GM23338 (cell line): ENCODE data around the gene SIRPG. TPM values are rescaled to one million over a fixed set of nuclear protein-coding genes. Genes with fewer than 3 reads are reported as not detected.

Source experiments
- ATAC-seq: fragments of 200-7000 bp; cut with Tn5 transposase; 3 replicates; pipeline ENCODE4 v1.9.1; 2020
- DNase-seq: peaks from one replicate; pipeline ENCODE4 v3.0.0-alpha.2; 2015; ENCODE audit warnings: low spot score
- H2AFZ ChIP-seq: fragments of 200-600 bp; sonication (generic); 2 replicates; pipeline ENCODE4 v1.8.0; 2016; ENCODE audit warnings: antibody characterized with exemption, mild to moderate bottlenecking, moderate library complexity
- H3F3A ChIP-seq: fragments of 200-600 bp; sonication (generic); replicated peaks from 2 replicates; pipeline ENCODE4 v1.8.0; 2017; ENCODE audit warnings: antibody characterized with exemption, mixed run types, low read depth
- H3K27ac ChIP-seq: fragments of 200-600 bp; sonication (generic); 2 replicates; pipeline ENCODE4 v1.6.1; 2016; ENCODE audit warnings: low read depth
- H3K27me3 ChIP-seq: fragments of 200-600 bp; sonication (generic); 2 replicates; pipeline ENCODE4 v1.8.0; 2016; ENCODE audit warnings: mild to moderate bottlenecking, mixed run types, moderate library complexity; ENCODE audit not compliant: insufficient read depth
- H3K36me3 ChIP-seq: fragments of 200-600 bp; sonication (generic); 2 replicates; pipeline ENCODE4 v1.8.0; 2016; ENCODE audit warnings: mild to moderate bottlenecking; ENCODE audit not compliant: insufficient read depth
- H3K4me1 ChIP-seq: fragments of 200-600 bp; sonication (generic); 2 replicates; pipeline ENCODE4 v1.8.0; 2016; ENCODE audit warnings: mild to moderate bottlenecking, moderate library complexity; ENCODE audit not compliant: insufficient read depth
- H3K4me2 ChIP-seq: fragments of 200-600 bp; sonication (generic); 2 replicates; pipeline ENCODE4 v1.7.1; 2017; ENCODE audit warnings: mixed run types
- H3K4me3 ChIP-seq: fragments of 200-600 bp; sonication (generic); 2 replicates; pipeline ENCODE4 v1.6.1; 2016; ENCODE audit warnings: mixed run types
- H3K79me2 ChIP-seq: fragments of 200-600 bp; sonication (generic); replicated peaks from 2 replicates; pipeline ENCODE4 v1.8.0; 2017; ENCODE audit warnings: mild to moderate bottlenecking; ENCODE audit not compliant: insufficient read depth
- H3K9me2 ChIP-seq: fragments of 200-600 bp; sonication (generic); 2 replicates; pipeline ENCODE4 v1.8.0; 2017; ENCODE audit not compliant: insufficient read depth
- H4K20me1 ChIP-seq: fragments of 200-600 bp; sonication (generic); replicated peaks from 2 replicates; pipeline ENCODE4 v1.8.0; 2017; ENCODE audit warnings: mild to moderate bottlenecking; ENCODE audit not compliant: insufficient read depth
- H3K27ac Mint-ChIP-seq: 2 replicates; pipeline ENCODE4 v1.8.0; 2020; ENCODE audit warnings: inconsistent platforms, mild to moderate bottlenecking, moderate library complexity, mixed read lengths
- H3K27me3 Mint-ChIP-seq: 3 replicates; pipeline ENCODE4 v1.8.0; 2022; ENCODE audit warnings: low read depth, mild to moderate bottlenecking, moderate library complexity, mixed read lengths, inconsistent platforms; ENCODE audit not compliant: insufficient read depth, poor library complexity
- H3K36me3 Mint-ChIP-seq: 3 replicates; pipeline ENCODE4 v1.8.0; 2021; ENCODE audit warnings: low read depth, mild to moderate bottlenecking, inconsistent platforms, moderate library complexity, mixed read lengths
- H3K4me1 Mint-ChIP-seq: 3 replicates; pipeline ENCODE4 v1.8.0; 2020; ENCODE audit warnings: mild to moderate bottlenecking, inconsistent platforms, mixed read lengths
- H3K4me3 Mint-ChIP-seq: 3 replicates; pipeline ENCODE4 v1.8.0; 2021; ENCODE audit warnings: moderate library complexity, mild to moderate bottlenecking, inconsistent platforms, mixed read lengths
- H3K9me3 Mint-ChIP-seq: 3 replicates; pipeline ENCODE4 v1.8.0; 2020; ENCODE audit warnings: moderate library complexity, mild to moderate bottlenecking, inconsistent platforms, mixed read lengths
- CREB1 ChIP-seq: fragments of 250-450 bp; sonication (Bioruptor Pico); IDR thresholded peaks from 2 replicates; pipeline ENCODE4 v1.5.0; 2020; ENCODE audit warnings: low read depth, mild to moderate bottlenecking, moderate library complexity
- EZH2 ChIP-seq: fragments of 200-600 bp; sonication (generic); IDR thresholded peaks from one replicate; pipeline ENCODE4 v1.8.0; 2017; ENCODE audit warnings: antibody characterized with exemption, mild to moderate bottlenecking, low read depth; ENCODE audit not compliant: unreplicated experiment
- EZH2phosphoT487 ChIP-seq: fragments of 200-600 bp; sonication (generic); IDR thresholded peaks from one replicate; pipeline ENCODE4 v1.8.1; 2018; ENCODE audit warnings: antibody characterized with exemption; ENCODE audit not compliant: unreplicated experiment
- JUNB ChIP-seq: IDR thresholded peaks from one replicate; pipeline ENCODE4 v1.6.1; 2016; ENCODE audit warnings: antibody characterized with exemption; ENCODE audit not compliant: unreplicated experiment
- NANOG ChIP-seq: IDR thresholded peaks from 2 replicates; pipeline ENCODE4 v1.6.1; 2016; ENCODE audit warnings: antibody characterized with exemption, borderline replicate concordance
- POLR2AphosphoS5 ChIP-seq: IDR thresholded peaks from 2 replicates; pipeline ENCODE4 v1.6.1; 2016; ENCODE audit warnings: antibody characterized with exemption, low read depth
- STAT1 ChIP-seq: IDR thresholded peaks from one replicate; pipeline ENCODE4 v1.6.1; 2016; ENCODE audit warnings: antibody characterized with exemption; ENCODE audit not compliant: unreplicated experiment
- ZNF114 ChIP-seq: fragments of 250-450 bp; sonication (Bioruptor Pico); IDR thresholded peaks from 2 replicates; pipeline ENCODE4 v1.5.0; 2020; ENCODE audit warnings: mild to moderate bottlenecking, moderate library complexity
- ZNF331 ChIP-seq: fragments of 250-450 bp; sonication (Bioruptor Pico); IDR thresholded peaks from 2 replicates; pipeline ENCODE4 v1.5.0; 2020; ENCODE audit warnings: low read depth, mild to moderate bottlenecking, moderate library complexity
- long read RNA-seq: library from polyadenylated mRNA; unstranded; transcript quantifications from one replicate; pipeline ENCODE4 v2.0.0, GENCODE V29; 2020; ENCODE audit not compliant: unreplicated experiment
- polyA plus RNA-seq: library from polyadenylated mRNA; unstranded; fragments of >200 nt; fragmentation: Nextera tagmentation; extraction: Ambion mirVana; gene quantifications from 2 replicates; pipeline ENCODE4 v1.2.1, GENCODE V29; 2016
- total RNA-seq: library from RNA; depleted of rRNA; stranded (reverse); fragments of >200 nt; shearing (Covaris generic); gene quantifications from 2 replicates; pipeline ENCODE4 v1.2.3, GENCODE V29; 2014; rRNA removed
- TF ChIP-seq, protein P1 (sequence below): fragments of 250-450 bp; sonication (Bioruptor Pico); IDR thresholded peaks from 2 replicates; pipeline ENCODE4 v1.5.0; 2020; ENCODE audit warnings: mild to moderate bottlenecking, moderate library complexity
- TF ChIP-seq, protein P2 (sequence below): IDR thresholded peaks from 2 replicates; pipeline ENCODE4 v1.6.1; 2016; ENCODE audit warnings: antibody characterized with exemption
- TF ChIP-seq, protein P3 (sequence below): IDR thresholded peaks from one replicate; pipeline ENCODE4 v1.6.1; 2018; ENCODE audit warnings: antibody characterized with exemption; ENCODE audit not compliant: unreplicated experiment
- TF ChIP-seq, protein P4 (sequence below), 2 experiments: fragments of 200-600 bp in 1 of 2; sonication (generic) in 1 of 2; conservative IDR thresholded peaks; 2 replicates each; pipeline versions ENCODE4 v1.5.1 to v1.6.1; 2016 to 2017; ENCODE audit warnings: antibody characterized with exemption in 2 of 2, low read depth in 2 of 2, mild to moderate bottlenecking in 2 of 2, moderate library complexity in 1 of 2

The SIRPG gene
- not detected in 2 replicates for total RNA-seq
- polyA plus RNA-seq = not detected in 2 replicates
- long read RNA-seq = 0 reads

DNA sequence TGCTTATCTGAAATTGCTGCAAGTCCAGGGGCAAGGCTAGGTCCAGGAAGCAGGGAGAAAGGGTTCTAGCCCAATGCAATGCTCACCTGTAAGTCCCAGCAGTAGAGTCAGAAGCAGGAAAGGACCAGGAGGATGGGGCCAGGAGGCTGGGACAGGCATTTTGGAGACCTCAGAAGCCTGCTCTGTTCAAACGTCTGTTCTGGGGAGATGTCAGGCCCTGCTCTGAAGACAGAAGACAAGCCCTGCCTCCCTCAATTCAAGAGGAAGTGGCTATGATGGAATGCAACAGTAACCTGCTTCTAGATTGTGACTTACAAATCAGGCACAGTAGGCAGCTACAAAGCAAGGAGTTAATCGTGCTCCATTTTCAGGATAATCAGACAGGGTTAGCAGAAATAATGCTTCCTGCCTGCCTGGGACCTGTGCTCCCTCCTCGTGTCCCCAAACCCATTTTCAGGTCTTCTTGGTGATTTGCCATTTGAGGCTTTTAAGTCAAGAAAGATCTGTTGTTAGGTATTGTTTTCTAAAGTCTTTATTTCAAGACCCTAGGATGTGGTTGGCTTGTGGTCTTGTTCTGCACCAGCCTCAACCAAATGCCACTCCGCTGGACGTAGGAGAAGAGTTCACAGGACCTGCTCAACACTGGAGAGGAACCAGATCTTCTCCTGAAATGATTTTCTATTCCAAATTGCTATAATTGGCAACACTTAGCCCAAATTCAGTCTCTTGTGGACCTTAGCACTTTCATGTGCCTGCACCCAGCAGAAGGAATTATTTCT, at the start of gene SIRPG:
Gene SIRPG (minus strand): TSS at position 224 of the 779 bp plus-strand sequence. CDS start 65 bp downstream, at position 159.
- no peaks in the 10 kb centered on the region; the same call in 1 of the 2 replicates for H3K9me2 ChIP-seq
- no peak for DNase-seq
- H3K4me2 ChIP-seq = no peak within 1 kb of the TSS
- Mint-ChIP-seq H3K27me3 (peaks cover 2% of the 10 kb centered on the region), H3K36me3 (no peaks in the 10 kb centered on the region), H3K4me3 (no peak within 1 kb of the TSS), H3K4me1 (no peaks in the 10 kb centered on the region), H3K27ac (no peak within 1 kb of the TSS), H3K9me3 (no peaks in the 10 kb centered on the region)
- H4K20me1 ChIP-seq = no peaks in the 10 kb centered on the region
- no peak within 1 kb of the TSS for H3K4me3 ChIP-seq
- H3K79me2 ChIP-seq = no peaks in the 10 kb centered on the region
- no peaks in the 10 kb centered on the region for H3K27me3 ChIP-seq
- no peak within 1 kb of the TSS for H3K27ac ChIP-seq
- no peak within 1 kb of the TSS for H2AFZ ChIP-seq
- no peaks in the 10 kb centered on the region for H3K4me1 ChIP-seq
- H3F3A ChIP-seq = no peaks in the 10 kb centered on the region
- ATAC-seq = no peak
- H3K36me3 ChIP-seq = no peaks in the 10 kb centered on the region
- TF ChIP-seq EZH2 (no peak), STAT1 (no peak), CREB1 (CRISPR knock-in tag) (no peak), JUNB (no peak), POLR2AphosphoS5 (no peak), ZNF331 (CRISPR knock-in tag) (no peak), EZH2phosphoT487 (no peak), ZNF114 (CRISPR knock-in tag) (no peak), NANOG (no peak)
- TF ChIP-seq, protein P1, sequence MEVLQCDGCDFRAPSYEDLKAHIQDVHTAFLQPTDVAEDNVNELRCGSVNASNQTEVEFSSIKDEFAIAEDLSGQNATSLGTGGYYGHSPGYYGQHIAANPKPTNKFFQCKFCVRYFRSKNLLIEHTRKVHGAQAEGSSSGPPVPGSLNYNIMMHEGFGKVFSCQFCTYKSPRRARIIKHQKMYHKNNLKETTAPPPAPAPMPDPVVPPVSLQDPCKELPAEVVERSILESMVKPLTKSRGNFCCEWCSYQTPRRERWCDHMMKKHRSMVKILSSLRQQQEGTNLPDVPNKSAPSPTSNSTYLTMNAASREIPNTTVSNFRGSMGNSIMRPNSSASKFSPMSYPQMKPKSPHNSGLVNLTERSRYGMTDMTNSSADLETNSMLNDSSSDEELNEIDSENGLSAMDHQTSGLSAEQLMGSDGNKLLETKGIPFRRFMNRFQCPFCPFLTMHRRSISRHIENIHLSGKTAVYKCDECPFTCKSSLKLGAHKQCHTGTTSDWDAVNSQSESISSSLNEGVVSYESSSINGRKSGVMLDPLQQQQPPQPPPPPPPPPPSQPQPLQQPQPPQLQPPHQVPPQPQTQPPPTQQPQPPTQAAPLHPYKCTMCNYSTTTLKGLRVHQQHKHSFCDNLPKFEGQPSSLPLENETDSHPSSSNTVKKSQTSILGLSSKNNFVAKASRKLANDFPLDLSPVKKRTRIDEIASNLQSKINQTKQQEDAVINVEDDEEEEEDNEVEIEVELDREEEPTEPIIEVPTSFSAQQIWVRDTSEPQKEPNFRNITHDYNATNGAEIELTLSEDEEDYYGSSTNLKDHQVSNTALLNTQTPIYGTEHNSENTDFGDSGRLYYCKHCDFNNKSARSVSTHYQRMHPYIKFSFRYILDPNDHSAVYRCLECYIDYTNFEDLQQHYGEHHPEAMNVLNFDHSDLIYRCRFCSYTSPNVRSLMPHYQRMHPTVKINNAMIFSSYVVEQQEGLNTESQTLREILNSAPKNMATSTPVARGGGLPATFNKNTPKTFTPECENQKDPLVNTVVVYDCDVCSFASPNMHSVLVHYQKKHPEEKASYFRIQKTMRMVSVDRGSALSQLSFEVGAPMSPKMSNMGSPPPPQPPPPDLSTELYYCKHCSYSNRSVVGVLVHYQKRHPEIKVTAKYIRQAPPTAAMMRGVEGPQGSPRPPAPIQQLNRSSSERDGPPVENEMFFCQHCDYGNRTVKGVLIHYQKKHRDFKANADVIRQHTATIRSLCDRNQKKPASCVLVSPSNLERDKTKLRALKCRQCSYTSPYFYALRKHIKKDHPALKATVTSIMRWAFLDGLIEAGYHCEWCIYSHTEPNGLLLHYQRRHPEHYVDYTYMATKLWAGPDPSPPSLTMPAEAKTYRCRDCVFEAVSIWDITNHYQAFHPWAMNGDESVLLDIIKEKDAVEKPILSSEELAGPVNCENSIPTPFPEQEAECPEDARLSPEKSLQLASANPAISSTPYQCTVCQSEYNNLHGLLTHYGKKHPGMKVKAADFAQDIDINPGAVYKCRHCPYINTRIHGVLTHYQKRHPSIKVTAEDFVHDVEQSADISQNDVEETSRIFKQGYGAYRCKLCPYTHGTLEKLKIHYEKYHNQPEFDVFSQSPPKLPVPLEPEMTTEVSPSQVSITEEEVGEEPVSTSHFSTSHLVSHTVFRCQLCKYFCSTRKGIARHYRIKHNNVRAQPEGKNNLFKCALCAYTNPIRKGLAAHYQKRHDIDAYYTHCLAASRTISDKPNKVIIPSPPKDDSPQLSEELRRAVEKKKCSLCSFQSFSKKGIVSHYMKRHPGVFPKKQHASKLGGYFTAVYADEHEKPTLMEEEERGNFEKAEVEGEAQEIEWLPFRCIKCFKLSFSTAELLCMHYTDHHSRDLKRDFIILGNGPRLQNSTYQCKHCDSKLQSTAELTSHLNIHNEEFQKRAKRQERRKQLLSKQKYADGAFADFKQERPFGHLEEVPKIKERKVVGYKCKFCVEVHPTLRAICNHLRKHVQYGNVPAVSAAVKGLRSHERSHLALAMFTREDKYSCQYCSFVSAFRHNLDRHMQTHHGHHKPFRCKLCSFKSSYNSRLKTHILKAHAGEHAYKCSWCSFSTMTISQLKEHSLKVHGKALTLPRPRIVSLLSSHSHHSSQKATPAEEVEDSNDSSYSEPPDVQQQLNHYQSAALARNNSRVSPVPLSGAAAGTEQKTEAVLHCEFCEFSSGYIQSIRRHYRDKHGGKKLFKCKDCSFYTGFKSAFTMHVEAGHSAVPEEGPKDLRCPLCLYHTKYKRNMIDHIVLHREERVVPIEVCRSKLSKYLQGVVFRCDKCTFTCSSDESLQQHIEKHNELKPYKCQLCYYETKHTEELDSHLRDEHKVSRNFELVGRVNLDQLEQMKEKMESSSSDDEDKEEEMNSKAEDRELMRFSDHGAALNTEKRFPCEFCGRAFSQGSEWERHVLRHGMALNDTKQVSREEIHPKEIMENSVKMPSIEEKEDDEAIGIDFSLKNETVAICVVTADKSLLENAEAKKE (CRISPR knock-in tag) = no peak
- TF ChIP-seq, protein P2, sequence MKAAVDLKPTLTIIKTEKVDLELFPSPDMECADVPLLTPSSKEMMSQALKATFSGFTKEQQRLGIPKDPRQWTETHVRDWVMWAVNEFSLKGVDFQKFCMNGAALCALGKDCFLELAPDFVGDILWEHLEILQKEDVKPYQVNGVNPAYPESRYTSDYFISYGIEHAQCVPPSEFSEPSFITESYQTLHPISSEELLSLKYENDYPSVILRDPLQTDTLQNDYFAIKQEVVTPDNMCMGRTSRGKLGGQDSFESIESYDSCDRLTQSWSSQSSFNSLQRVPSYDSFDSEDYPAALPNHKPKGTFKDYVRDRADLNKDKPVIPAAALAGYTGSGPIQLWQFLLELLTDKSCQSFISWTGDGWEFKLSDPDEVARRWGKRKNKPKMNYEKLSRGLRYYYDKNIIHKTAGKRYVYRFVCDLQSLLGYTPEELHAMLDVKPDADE = no peak
- TF ChIP-seq, protein P3, sequence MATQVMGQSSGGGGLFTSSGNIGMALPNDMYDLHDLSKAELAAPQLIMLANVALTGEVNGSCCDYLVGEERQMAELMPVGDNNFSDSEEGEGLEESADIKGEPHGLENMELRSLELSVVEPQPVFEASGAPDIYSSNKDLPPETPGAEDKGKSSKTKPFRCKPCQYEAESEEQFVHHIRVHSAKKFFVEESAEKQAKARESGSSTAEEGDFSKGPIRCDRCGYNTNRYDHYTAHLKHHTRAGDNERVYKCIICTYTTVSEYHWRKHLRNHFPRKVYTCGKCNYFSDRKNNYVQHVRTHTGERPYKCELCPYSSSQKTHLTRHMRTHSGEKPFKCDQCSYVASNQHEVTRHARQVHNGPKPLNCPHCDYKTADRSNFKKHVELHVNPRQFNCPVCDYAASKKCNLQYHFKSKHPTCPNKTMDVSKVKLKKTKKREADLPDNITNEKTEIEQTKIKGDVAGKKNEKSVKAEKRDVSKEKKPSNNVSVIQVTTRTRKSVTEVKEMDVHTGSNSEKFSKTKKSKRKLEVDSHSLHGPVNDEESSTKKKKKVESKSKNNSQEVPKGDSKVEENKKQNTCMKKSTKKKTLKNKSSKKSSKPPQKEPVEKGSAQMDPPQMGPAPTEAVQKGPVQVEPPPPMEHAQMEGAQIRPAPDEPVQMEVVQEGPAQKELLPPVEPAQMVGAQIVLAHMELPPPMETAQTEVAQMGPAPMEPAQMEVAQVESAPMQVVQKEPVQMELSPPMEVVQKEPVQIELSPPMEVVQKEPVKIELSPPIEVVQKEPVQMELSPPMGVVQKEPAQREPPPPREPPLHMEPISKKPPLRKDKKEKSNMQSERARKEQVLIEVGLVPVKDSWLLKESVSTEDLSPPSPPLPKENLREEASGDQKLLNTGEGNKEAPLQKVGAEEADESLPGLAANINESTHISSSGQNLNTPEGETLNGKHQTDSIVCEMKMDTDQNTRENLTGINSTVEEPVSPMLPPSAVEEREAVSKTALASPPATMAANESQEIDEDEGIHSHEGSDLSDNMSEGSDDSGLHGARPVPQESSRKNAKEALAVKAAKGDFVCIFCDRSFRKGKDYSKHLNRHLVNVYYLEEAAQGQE = no peak
- TF ChIP-seq, protein P4, sequence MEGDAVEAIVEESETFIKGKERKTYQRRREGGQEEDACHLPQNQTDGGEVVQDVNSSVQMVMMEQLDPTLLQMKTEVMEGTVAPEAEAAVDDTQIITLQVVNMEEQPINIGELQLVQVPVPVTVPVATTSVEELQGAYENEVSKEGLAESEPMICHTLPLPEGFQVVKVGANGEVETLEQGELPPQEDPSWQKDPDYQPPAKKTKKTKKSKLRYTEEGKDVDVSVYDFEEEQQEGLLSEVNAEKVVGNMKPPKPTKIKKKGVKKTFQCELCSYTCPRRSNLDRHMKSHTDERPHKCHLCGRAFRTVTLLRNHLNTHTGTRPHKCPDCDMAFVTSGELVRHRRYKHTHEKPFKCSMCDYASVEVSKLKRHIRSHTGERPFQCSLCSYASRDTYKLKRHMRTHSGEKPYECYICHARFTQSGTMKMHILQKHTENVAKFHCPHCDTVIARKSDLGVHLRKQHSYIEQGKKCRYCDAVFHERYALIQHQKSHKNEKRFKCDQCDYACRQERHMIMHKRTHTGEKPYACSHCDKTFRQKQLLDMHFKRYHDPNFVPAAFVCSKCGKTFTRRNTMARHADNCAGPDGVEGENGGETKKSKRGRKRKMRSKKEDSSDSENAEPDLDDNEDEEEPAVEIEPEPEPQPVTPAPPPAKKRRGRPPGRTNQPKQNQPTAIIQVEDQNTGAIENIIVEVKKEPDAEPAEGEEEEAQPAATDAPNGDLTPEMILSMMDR (conservative IDR thresholded peaks at IDR 0.05; ENCODE audit: low read depth in 2 of 2) = no peak
